Activated CD8-positive, alpha-beta T cell treated with anti-CD3 and anti-CD28 coated beads for 36 hours (primary cell): Measurements from ENCODE around the gene VWA5A. TPM values are rescaled to one million over a fixed set of nuclear protein-coding genes. Genes with fewer than 3 reads are reported as not detected.

Experiments used
- ATAC-seq: fragments of 200-7000 bp; cut with Tn5 transposase; one replicate; pipeline ENCODE4 v1.10.0; 2021; ENCODE audit warnings: mild to moderate bottlenecking, moderate library complexity
- CTCF ChIA-PET: fragments of 350-600 bp; sonication (Branson Sonifier 250); formaldehyde crosslinking; loops from one replicate; lab custom pipeline; 2021; ENCODE audit warnings: antibody characterized with exemption; lab: Charles Lee
- POLR2A ChIA-PET: fragments of 350-600 bp; sonication (Branson Sonifier 250); formaldehyde crosslinking; loops from one replicate; lab custom pipeline; 2021; ENCODE audit warnings: antibody characterized with exemption; lab: Charles Lee
- DNase-seq: peaks from one replicate; pipeline ENCODE4 v3.0.0-alpha.2; 2020
- H3K27ac Mint-ChIP-seq: one replicate; pipeline ENCODE4 v1.8.0; 2021; ENCODE audit warnings: mild to moderate bottlenecking, mixed read lengths
- H3K27me3 Mint-ChIP-seq: one replicate; pipeline ENCODE4 v1.8.0; 2021; ENCODE audit warnings: mixed read lengths
- H3K36me3 Mint-ChIP-seq: one replicate; pipeline ENCODE4 v1.8.0; 2021; ENCODE audit warnings: low read depth, mixed read lengths
- H3K4me1 Mint-ChIP-seq: one replicate; pipeline ENCODE4 v1.8.0; 2021; ENCODE audit warnings: low read depth, mixed read lengths
- H3K4me3 Mint-ChIP-seq: one replicate; pipeline ENCODE4 v1.8.0; 2021; ENCODE audit warnings: mild to moderate bottlenecking, moderate library complexity, mixed read lengths
- H3K9me3 Mint-ChIP-seq: one replicate; pipeline ENCODE4 v1.8.0; 2021; ENCODE audit warnings: mixed read lengths
- intact Hi-C: fragments of 100-400 bp; cut with micrococcal nuclease; formaldehyde crosslinking; loops from one replicate; pipeline ENCODE4 v1.10.0; 2022
- total RNA-seq, 2 experiments: library from RNA; stranded (reverse); gene quantifications; one replicate each; pipeline ENCODE4 v1.2.3, GENCODE V29; 2021
- TF ChIP-seq, protein P1 (sequence below): fragments of 200-600 bp; IDR thresholded peaks from one replicate; pipeline ENCODE4 v1.8.0; 2022; ENCODE audit warnings: antibody characterized with exemption, mild to moderate bottlenecking

Gene VWA5A, protein sequence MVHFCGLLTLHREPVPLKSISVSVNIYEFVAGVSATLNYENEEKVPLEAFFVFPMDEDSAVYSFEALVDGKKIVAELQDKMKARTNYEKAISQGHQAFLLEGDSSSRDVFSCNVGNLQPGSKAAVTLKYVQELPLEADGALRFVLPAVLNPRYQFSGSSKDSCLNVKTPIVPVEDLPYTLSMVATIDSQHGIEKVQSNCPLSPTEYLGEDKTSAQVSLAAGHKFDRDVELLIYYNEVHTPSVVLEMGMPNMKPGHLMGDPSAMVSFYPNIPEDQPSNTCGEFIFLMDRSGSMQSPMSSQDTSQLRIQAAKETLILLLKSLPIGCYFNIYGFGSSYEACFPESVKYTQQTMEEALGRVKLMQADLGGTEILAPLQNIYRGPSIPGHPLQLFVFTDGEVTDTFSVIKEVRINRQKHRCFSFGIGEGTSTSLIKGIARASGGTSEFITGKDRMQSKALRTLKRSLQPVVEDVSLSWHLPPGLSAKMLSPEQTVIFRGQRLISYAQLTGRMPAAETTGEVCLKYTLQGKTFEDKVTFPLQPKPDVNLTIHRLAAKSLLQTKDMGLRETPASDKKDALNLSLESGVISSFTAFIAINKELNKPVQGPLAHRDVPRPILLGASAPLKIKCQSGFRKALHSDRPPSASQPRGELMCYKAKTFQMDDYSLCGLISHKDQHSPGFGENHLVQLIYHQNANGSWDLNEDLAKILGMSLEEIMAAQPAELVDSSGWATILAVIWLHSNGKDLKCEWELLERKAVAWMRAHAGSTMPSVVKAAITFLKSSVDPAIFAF
- total RNA-seq, result 1 to 10 TPM; 4.4 TPM

- Mint-ChIP-seq H3K4me3 (peak within 1 kb of the TSS; percentile 82), H3K27me3 (peaks cover 9% of the 10 kb centered on the region), H3K27ac (peak within 1 kb of the TSS; percentile 80), H3K4me1 (peaks cover 10% of the 10 kb centered on the region), H3K9me3 (no peaks in the 10 kb centered on the region), H3K36me3 (peaks cover 5% of the 10 kb centered on the region)
- intact Hi-C loops, result loop anchor here (10.0 kb wide), 1 partner anchor 80 kb away; no protein-coding TSS in a partner anchor
- ChIA-PET CTCF (interaction anchor here (1.4 to 2.5 kb wide), 2 partner anchors 42 to 79 kb away, joined by 3 to 13 read pairs; no protein-coding TSS in a partner anchor), POLR2A (interaction anchor here (0.6 to 1.1 kb wide), 2 partner anchors 17 to 49 kb away, joined by 3 to 4 read pairs; no protein-coding TSS in a partner anchor)
- TF ChIP-seq, protein P1, sequence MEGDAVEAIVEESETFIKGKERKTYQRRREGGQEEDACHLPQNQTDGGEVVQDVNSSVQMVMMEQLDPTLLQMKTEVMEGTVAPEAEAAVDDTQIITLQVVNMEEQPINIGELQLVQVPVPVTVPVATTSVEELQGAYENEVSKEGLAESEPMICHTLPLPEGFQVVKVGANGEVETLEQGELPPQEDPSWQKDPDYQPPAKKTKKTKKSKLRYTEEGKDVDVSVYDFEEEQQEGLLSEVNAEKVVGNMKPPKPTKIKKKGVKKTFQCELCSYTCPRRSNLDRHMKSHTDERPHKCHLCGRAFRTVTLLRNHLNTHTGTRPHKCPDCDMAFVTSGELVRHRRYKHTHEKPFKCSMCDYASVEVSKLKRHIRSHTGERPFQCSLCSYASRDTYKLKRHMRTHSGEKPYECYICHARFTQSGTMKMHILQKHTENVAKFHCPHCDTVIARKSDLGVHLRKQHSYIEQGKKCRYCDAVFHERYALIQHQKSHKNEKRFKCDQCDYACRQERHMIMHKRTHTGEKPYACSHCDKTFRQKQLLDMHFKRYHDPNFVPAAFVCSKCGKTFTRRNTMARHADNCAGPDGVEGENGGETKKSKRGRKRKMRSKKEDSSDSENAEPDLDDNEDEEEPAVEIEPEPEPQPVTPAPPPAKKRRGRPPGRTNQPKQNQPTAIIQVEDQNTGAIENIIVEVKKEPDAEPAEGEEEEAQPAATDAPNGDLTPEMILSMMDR, result no peak
- peak; percentile 90 for DNase-seq
- peak; percentile 100 for ATAC-seq
These were observed at the start of gene VWA5A for GRCh38 chr11:124114942-124115781. VWA5A (plus strand) TSS chr11:124115450; CDS start chr11:124117512, 2,062 bp downstream.

- Mint-ChIP-seq H3K27me3 (peaks cover 25% of the 10 kb centered on the region), H3K36me3 (no peaks in the 10 kb centered on the region), H3K9me3 (no peaks in the 10 kb centered on the region), H3K27ac (no peak overlapping the region), H3K4me1 (peaks cover 23% of the 10 kb centered on the region), H3K4me3 (no peak overlapping the region)
- ATAC-seq, result no peak
- DNase-seq, result no peak
- ChIA-PET CTCF (interaction anchor here (1.2 to 10.5 kb wide), 6 partner anchors 45 to 129 kb away, joined by 3 to 108 read pairs (median 6); no protein-coding TSS in a partner anchor), POLR2A (no interaction called here)
- TF ChIP-seq, protein P1, result no peak
- intact Hi-C loops, result no loop called here
These were observed 46.6 kb upstream of the VWA5A start for GRCh38 chr11:124068601-124069110.

DNA sequence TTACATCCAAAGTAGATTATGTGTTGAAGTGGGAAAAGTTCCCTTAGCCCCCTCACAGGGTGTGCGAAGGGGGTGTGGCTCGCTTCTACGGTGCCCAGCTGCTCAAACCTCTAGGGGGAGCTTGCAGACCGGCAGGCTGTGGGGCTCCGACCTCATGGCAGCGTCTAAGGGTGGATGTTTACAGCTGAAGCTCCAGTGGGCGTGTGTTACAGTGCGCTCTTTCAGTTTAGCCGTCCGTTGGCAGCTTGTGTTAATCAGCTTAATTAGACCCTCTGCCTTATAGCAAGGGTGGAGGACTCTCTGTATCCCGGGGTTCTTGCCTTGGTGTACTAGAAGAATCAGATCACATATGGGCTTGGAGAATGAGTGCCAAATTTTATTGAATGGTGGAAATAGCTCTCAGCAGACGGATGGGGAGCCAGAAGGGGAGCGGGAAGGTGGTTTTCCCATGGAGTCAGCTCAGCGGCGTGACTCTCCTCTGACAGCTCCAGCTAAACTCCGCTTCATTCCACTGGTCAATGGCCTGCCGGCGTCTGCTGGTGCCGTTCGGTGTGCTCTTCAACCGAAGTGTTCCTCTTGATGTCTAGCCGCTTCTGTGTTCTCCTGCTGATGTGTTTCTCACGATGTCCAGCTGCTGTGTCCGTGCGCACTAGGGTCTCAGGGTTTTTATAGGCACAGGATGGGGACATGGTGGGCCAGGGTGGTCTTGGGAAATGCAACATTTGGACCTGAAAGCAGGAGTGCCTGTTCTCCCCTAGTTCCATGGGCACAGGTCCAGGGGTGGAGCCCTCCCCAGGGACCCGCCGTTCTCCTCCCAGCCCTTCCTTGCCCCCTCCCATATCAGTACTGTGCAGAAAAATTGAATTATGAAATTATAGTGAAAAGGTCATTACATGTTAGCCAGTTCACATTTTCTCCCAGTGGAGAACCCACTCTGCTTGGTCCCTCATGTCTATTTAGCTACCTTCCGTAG, 45.5 kb upstream of the VWA5A start:
- peaks cover 23% of the 10 kb centered on the region for H3K4me1 Mint-ChIP-seq
- DNase-seq (peak; percentile 74), ATAC-seq (peak; percentile 88)
- H3K9me3 Mint-ChIP-seq, result no peaks in the 10 kb centered on the region
- TF ChIP-seq, protein P1, result peak; percentile 56
- CTCF ChIA-PET, result interaction anchor here (0.9 to 10.5 kb wide), 11 partner anchors 12 to 333 kb away, joined by 3 to 108 read pairs (median 4); no protein-coding TSS in a partner anchor
- H3K27me3 Mint-ChIP-seq, result peaks cover 24% of the 10 kb centered on the region
- H3K27ac Mint-ChIP-seq, result no peak overlapping the region
- intact Hi-C loops, result loop anchor here (5.0 kb wide), 1 partner anchor 518 kb away; no protein-coding TSS in a partner anchor
- H3K4me3 Mint-ChIP-seq, result peak overlapping the region; percentile 26
- POLR2A ChIA-PET, result no interaction called here
- no peaks in the 10 kb centered on the region for H3K36me3 Mint-ChIP-seq
